GM18870 (cell line): ENCODE data around the gene TCF7L2.
A peak's percentile ranks its signal among the peaks of the same experiment; 100 is the strongest.

Experiments
- ATAC-seq: cut with Tn5 transposase; IDR thresholded peaks from one replicate; pipeline ENCODE4 v1.9.1; 2021; ENCODE audit warnings: moderate library complexity; ENCODE audit not compliant: unreplicated experiment

Gene TCF7L2

GRCh38 chr10:113139699-113140098 is 189.7 kb downstream of the TCF7L2 start:
- ATAC-seq: no peak

- ATAC-seq: no peak
Observed at GRCh38 chr10:113140143-113141011, 190.3 kb downstream of the TCF7L2 start.

- no peak for ATAC-seq
Observed at GRCh38 chr10:113142601-113143362, 192.7 kb downstream of the TCF7L2 start.

- no peak for ATAC-seq
Observed at GRCh38 chr10:113144576-113144975, 194.5 kb downstream of the TCF7L2 start.

GRCh38 chr10:113148071-113148825 is 198.2 kb downstream of the TCF7L2 start:
- ATAC-seq: no peak

GRCh38 chr10:113148901-113149300 is 198.9 kb downstream of the TCF7L2 start:
- ATAC-seq: no peak

GRCh38 chr10:113149626-113150025 is 199.6 kb downstream of the TCF7L2 start:
- no peak for ATAC-seq

- no peak for ATAC-seq
Observed at GRCh38 chr10:113151190-113151666, 201.2 kb downstream of the TCF7L2 start.

- no peak for ATAC-seq
Observed at GRCh38 chr10:113153493-113154102, 203.6 kb downstream of the TCF7L2 start.

GRCh38 chr10:113157441-113157840 is 207.4 kb downstream of the TCF7L2 start:
- ATAC-seq: no peak

- no peak for ATAC-seq
Observed at GRCh38 chr10:113158183-113158582, 208.1 kb downstream of the TCF7L2 start.

- no peak for ATAC-seq
Observed at GRCh38 chr10:113159563-113159962, 209.5 kb downstream of the TCF7L2 start.

GRCh38 chr10:113160641-113161040 is 210.6 kb downstream of the TCF7L2 start:
- no peak for ATAC-seq

GRCh38 chr10:113161066-113161465 is 211.0 kb downstream of the TCF7L2 start:
- ATAC-seq: no peak

- no peak for ATAC-seq
Observed at GRCh38 chr10:113162960-113163359, 212.9 kb downstream of the TCF7L2 start.

- ATAC-seq: no peak
Observed at GRCh38 chr10:113165673-113166072, 215.6 kb downstream of the TCF7L2 start.

- no peak for ATAC-seq
Observed at GRCh38 chr10:113167702-113168101, 217.7 kb downstream of the TCF7L2 start.

GRCh38 chr10:113168584-113168983 is 218.5 kb downstream of the TCF7L2 start:
- no peak for ATAC-seq

GRCh38 chr10:113169111-113169510 is 219.1 kb downstream of the TCF7L2 start:
- ATAC-seq: no peak

GRCh38 chr10:113169853-113170460 is 219.9 kb downstream of the TCF7L2 start:
- peak; percentile 84 for ATAC-seq
